Transverse colon (tissue), 3 donors: ENCODE results near the gene TTC28.

Experiments
- EP300 ChIP-seq: sonication (generic); formaldehyde crosslinking; IDR thresholded peaks from one replicate; pipeline ENCODE4 v1.6.1; 2017; ENCODE audit warnings: antibody characterized with exemption, low read depth
- POLR2A ChIP-seq: fragments of 450-650 bp; IDR thresholded peaks from one replicate; pipeline ENCODE4 v1.6.1; 2016; ENCODE audit warnings: antibody characterized with exemption, mild to moderate bottlenecking, moderate library complexity
- TF ChIP-seq, protein P1 (sequence below), 5 experiments: fragments of 200-600 bp in 3 of 5; fragments of 450-650 bp in 2 of 5; sonication (generic) in 3 of 5; IDR thresholded peaks; 1 replicate in 2 of 5; 2 replicates in 3 of 5; pipeline ENCODE4 v1.5.1; 2016 to 2017; ENCODE audit warnings: antibody characterized with exemption in 5 of 5, inconsistent platforms in 3 of 5, mild to moderate bottlenecking in 2 of 5, moderate library complexity in 1 of 5

DNA sequence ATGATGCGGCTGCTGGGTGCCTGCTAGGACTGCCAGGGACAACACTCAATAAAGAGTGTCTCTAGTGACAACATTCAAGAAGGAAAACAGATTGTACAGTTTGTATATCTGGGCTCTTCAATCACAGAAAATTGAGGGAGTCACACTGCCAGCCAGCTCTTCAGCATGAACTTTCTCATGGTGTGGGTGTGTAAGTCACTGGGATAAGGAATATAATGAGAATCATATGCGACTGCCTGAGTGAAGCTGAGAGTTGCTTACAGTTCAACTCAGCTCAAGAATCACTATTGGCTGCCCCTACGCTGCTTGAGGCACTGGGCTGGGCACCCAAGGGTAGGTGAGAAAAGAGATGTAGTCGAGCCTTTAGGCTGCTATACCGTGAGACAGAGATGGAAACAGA is 432.5 kb downstream of the TTC28 start:
- TF ChIP-seq, protein P1, sequence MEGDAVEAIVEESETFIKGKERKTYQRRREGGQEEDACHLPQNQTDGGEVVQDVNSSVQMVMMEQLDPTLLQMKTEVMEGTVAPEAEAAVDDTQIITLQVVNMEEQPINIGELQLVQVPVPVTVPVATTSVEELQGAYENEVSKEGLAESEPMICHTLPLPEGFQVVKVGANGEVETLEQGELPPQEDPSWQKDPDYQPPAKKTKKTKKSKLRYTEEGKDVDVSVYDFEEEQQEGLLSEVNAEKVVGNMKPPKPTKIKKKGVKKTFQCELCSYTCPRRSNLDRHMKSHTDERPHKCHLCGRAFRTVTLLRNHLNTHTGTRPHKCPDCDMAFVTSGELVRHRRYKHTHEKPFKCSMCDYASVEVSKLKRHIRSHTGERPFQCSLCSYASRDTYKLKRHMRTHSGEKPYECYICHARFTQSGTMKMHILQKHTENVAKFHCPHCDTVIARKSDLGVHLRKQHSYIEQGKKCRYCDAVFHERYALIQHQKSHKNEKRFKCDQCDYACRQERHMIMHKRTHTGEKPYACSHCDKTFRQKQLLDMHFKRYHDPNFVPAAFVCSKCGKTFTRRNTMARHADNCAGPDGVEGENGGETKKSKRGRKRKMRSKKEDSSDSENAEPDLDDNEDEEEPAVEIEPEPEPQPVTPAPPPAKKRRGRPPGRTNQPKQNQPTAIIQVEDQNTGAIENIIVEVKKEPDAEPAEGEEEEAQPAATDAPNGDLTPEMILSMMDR (IDR thresholded peaks at IDR 0.05) = no peak
- TF ChIP-seq EP300 (no peak), POLR2A (no peak)
